Ovary (tissue), 3 donors: ENCODE measurements around the gene IQGAP2.

Experiments
- POLR2A ChIP-seq: fragments of 450-650 bp; IDR thresholded peaks from one replicate; pipeline ENCODE4 v1.6.1; 2017; ENCODE audit warnings: antibody characterized with exemption, mild to moderate bottlenecking, moderate library complexity
- TF ChIP-seq, protein P1 (sequence below), 3 donors: fragments of 450-650 bp in 2 of 3; fragments of 200-600 bp in 1 of 3; IDR thresholded peaks; one replicate each; pipeline versions ENCODE4 v1.5.1 to v1.8.0; 2016 to 2022; ENCODE audit warnings: antibody characterized with exemption in 3 of 3, mild to moderate bottlenecking in 1 of 3
- donor health status: DM: no; HTN: no; CAD: no.

DNA sequence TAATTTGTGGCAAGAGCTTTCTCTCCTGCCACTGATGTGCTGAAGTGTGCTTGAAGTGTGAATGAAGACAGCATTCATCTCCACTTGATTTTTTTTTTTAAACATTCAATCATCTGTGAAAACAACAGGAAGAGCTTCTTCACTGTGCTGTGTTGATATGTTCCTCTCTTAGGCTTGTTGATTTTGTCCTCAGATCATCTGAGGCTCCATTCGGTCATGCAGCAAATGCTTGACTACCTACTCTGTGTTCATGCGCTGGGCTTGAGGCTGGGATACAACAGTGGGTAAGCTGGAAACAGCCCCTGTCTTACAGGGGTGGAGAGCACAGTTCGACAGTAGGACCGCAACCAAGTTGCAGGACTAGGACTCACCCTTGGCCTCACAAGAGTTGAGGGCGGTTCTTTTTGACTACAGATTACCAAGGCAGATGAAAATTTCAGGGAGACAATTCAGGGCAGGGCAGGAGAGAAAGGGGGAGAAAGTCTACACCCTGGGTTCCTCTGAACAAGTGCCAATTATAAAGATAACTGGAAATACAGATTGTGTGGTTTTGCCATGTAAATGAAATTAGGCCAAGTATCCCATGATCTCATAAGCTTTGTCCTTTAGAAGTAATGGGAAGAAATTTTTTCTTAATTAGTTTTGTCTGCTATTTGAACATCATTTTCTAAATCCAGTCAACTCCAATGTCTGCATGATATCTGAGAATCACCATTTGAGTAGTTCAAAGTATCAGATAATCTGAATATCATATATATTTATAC lies 281.9 kb downstream of the IQGAP2 start:
- TF ChIP-seq, protein P1, sequence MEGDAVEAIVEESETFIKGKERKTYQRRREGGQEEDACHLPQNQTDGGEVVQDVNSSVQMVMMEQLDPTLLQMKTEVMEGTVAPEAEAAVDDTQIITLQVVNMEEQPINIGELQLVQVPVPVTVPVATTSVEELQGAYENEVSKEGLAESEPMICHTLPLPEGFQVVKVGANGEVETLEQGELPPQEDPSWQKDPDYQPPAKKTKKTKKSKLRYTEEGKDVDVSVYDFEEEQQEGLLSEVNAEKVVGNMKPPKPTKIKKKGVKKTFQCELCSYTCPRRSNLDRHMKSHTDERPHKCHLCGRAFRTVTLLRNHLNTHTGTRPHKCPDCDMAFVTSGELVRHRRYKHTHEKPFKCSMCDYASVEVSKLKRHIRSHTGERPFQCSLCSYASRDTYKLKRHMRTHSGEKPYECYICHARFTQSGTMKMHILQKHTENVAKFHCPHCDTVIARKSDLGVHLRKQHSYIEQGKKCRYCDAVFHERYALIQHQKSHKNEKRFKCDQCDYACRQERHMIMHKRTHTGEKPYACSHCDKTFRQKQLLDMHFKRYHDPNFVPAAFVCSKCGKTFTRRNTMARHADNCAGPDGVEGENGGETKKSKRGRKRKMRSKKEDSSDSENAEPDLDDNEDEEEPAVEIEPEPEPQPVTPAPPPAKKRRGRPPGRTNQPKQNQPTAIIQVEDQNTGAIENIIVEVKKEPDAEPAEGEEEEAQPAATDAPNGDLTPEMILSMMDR (IDR thresholded peaks at IDR 0.05): no peak
- no peak for TF ChIP-seq POLR2A
